ENCODE measurements around the gene ZNF14.
"Not testable (repeated sequence)": the region's sequence is repeated elsewhere in the genome, so short reads cannot be mapped to it uniquely, and the experiment has no call there.

The ZNF14 gene

GRCh38 chr19:19745496-19746285 is 12.8 kb upstream of the ZNF14 start:
- peak overlapping the region; percentile 71 for H2AK5ac ChIP-seq (ENCODE audit: low read depth, low read length)
- H3K9ac ChIP-seq (ENCODE audit: low read depth, low read length, poor library complexity): no peak overlapping the region
- H2BK15ac ChIP-seq (ENCODE audit: low read length): no peak overlapping the region
- no peak overlapping the region for H2BK120ac ChIP-seq (ENCODE audit: low read depth, low read length)
- peaks cover 7 to 8% of the 10 kb centered on the region in 2 donors for H3K9me3 ChIP-seq (replicated peaks in 1 of 2; ENCODE audit: control insufficient read depth in 2 of 2, insufficient read depth in 1 of 2, low read depth in 1 of 2, low read length in 2 of 2)
- H3K18ac ChIP-seq (ENCODE audit: low read length): no peak overlapping the region
- H2BK12ac ChIP-seq (ENCODE audit: low read length): no peak overlapping the region
- no peak for DNase-seq (ENCODE audit: low spot score)
- no peak overlapping the region for H4K91ac ChIP-seq (ENCODE audit: low read depth, low read length, poor library complexity)
- WGBS, 2 donors (ENCODE audit: extremely low coverage in 2 of 2, insufficient read length in 2 of 2, insufficient replicate concordance in 1 of 2): no CpG with 5 or more reads among the region's 17 CpGs
- no peak overlapping the region for H4K8ac ChIP-seq (ENCODE audit: low read depth, low read length)
- H3K79me1 ChIP-seq (ENCODE audit: low read depth, low read length): no peaks in the 10 kb centered on the region
- H3K4me1 ChIP-seq (ENCODE audit: control insufficient read depth in 2 of 2, insufficient read depth in 1 of 2, low read depth in 1 of 2, low read length in 2 of 2): no peaks in the 10 kb centered on the region
- no peaks in the 10 kb centered on the region for H3K36me3 ChIP-seq (replicated peaks in 1 of 2; ENCODE audit: control insufficient read depth in 2 of 2, insufficient read depth in 2 of 2, low read length in 2 of 2)
- no peak overlapping the region for H3K27ac ChIP-seq (replicated peaks; ENCODE audit: low read length)
- no peak overlapping the region for H3K4ac ChIP-seq (ENCODE audit: low read length)
- H3K27me3 ChIP-seq (ENCODE audit: control insufficient read depth in 3 of 3, insufficient read depth in 3 of 3, low read depth in 1 of 3, low read length in 3 of 3): peaks cover 0 to 2% (median 0%) of the 10 kb centered on the region in 3 experiments
- no peak overlapping the region for H3K4me3 ChIP-seq (ENCODE audit: low read length in 2 of 2)
- H3K4me2 ChIP-seq (ENCODE audit: insufficient read depth, low read length, poor library complexity, severe bottlenecking): no peak overlapping the region
- H2AFZ ChIP-seq (ENCODE audit: low read length): no peak overlapping the region
- no peak overlapping the region for H3K23ac ChIP-seq (ENCODE audit: low read depth, low read length, poor library complexity)
- no peak overlapping the region for H3K14ac ChIP-seq (ENCODE audit: low read length)
- no peak overlapping the region for H2BK5ac ChIP-seq (ENCODE audit: low read length)

- no peak overlapping the region for H2BK5ac ChIP-seq (ENCODE audit: low read length)
These were observed 11.7 kb upstream of the ZNF14 start for GRCh38 chr19:19744641-19745040.

GRCh38 chr19:19743921-19744320 is 11.0 kb upstream of the ZNF14 start:
- DNase-seq (ENCODE audit: low spot score); H4K91ac ChIP-seq (ENCODE audit: low read depth, low read length, poor library complexity); H3K14ac ChIP-seq (ENCODE audit: low read length); H3K9ac ChIP-seq (ENCODE audit: low read depth, low read length, poor library complexity); H4K8ac ChIP-seq (ENCODE audit: low read depth, low read length); H2BK15ac ChIP-seq (ENCODE audit: low read length); H3K4me3 ChIP-seq (ENCODE audit: low read length in 2 of 2); H3K4ac ChIP-seq (ENCODE audit: low read length); H3K4me2 ChIP-seq (ENCODE audit: insufficient read depth, low read length, poor library complexity, severe bottlenecking); H2AK5ac ChIP-seq (ENCODE audit: low read depth, low read length); H2BK5ac ChIP-seq (ENCODE audit: low read length); H3K36me3 ChIP-seq (replicated peaks in 1 of 2; ENCODE audit: control insufficient read depth in 2 of 2, insufficient read depth in 2 of 2, low read length in 2 of 2); H3K79me1 ChIP-seq (ENCODE audit: low read depth, low read length); H3K18ac ChIP-seq (ENCODE audit: low read length); H2BK120ac ChIP-seq (ENCODE audit: low read depth, low read length); H2BK12ac ChIP-seq (ENCODE audit: low read length); H3K23ac ChIP-seq (ENCODE audit: low read depth, low read length, poor library complexity); H3K27me3 ChIP-seq (ENCODE audit: control insufficient read depth in 3 of 3, insufficient read depth in 3 of 3, low read depth in 1 of 3, low read length in 3 of 3); H3K4me1 ChIP-seq (ENCODE audit: control insufficient read depth in 2 of 2, insufficient read depth in 1 of 2, low read depth in 1 of 2, low read length in 2 of 2); H3K27ac ChIP-seq (replicated peaks; ENCODE audit: low read length); H2AFZ ChIP-seq (ENCODE audit: low read length): not testable (repeated sequence)
- H3K9me3 ChIP-seq (replicated peaks in 1 of 2; ENCODE audit: control insufficient read depth in 2 of 2, insufficient read depth in 1 of 2, low read depth in 1 of 2, low read length in 2 of 2): peaks cover 8 to 12% of the 10 kb centered on the region in 2 donors
- no CpG with 5 or more reads among the region's 6 CpGs for WGBS, 2 donors (ENCODE audit: extremely low coverage in 2 of 2, insufficient read length in 2 of 2, insufficient replicate concordance in 1 of 2)

More at GRCh38 chr19:19744641-19745040, 11.7 kb upstream of the ZNF14 start:
- H3K9me3 ChIP-seq (replicated peaks in 1 of 2; ENCODE audit: control insufficient read depth in 2 of 2, insufficient read depth in 1 of 2, low read depth in 1 of 2, low read length in 2 of 2): peaks cover 7 to 8% of the 10 kb centered on the region in 2 donors
- no peak overlapping the region for H4K91ac ChIP-seq (ENCODE audit: low read depth, low read length, poor library complexity)
- H3K79me1 ChIP-seq (ENCODE audit: low read depth, low read length): no peaks in the 10 kb centered on the region
- H3K4me1 ChIP-seq (ENCODE audit: control insufficient read depth in 2 of 2, insufficient read depth in 1 of 2, low read depth in 1 of 2, low read length in 2 of 2): no peaks in the 10 kb centered on the region
- DNase-seq (ENCODE audit: low spot score): no peak
- no CpG with 5 or more reads among the region's 17 CpGs for whole genome bisulfite sequencing, 2 donors (ENCODE audit: extremely low coverage in 2 of 2, insufficient read length in 2 of 2, insufficient replicate concordance in 1 of 2)
- H3K18ac ChIP-seq (ENCODE audit: low read length): no peak overlapping the region
- no peak overlapping the region for H3K9ac ChIP-seq (ENCODE audit: low read depth, low read length, poor library complexity)
- no peak overlapping the region for H2AFZ ChIP-seq (ENCODE audit: low read length)
- H3K23ac ChIP-seq (ENCODE audit: low read depth, low read length, poor library complexity): no peak overlapping the region
- no peak overlapping the region for H3K4ac ChIP-seq (ENCODE audit: low read length)
- no peak overlapping the region for H4K8ac ChIP-seq (ENCODE audit: low read depth, low read length)
- H3K36me3 ChIP-seq (replicated peaks in 1 of 2; ENCODE audit: control insufficient read depth in 2 of 2, insufficient read depth in 2 of 2, low read length in 2 of 2): no peaks in the 10 kb centered on the region
- H2BK120ac ChIP-seq (ENCODE audit: low read depth, low read length): no peak overlapping the region
- no peak overlapping the region for H2BK15ac ChIP-seq (ENCODE audit: low read length)
- no peak overlapping the region for H3K14ac ChIP-seq (ENCODE audit: low read length)
- H2AK5ac ChIP-seq (ENCODE audit: low read depth, low read length): no peak overlapping the region
- H3K27ac ChIP-seq (replicated peaks; ENCODE audit: low read length): no peak overlapping the region
- no peak overlapping the region for H2BK12ac ChIP-seq (ENCODE audit: low read length)
- H3K4me3 ChIP-seq (ENCODE audit: low read length in 2 of 2): no peak overlapping the region
- H3K4me2 ChIP-seq (ENCODE audit: insufficient read depth, low read length, poor library complexity, severe bottlenecking): no peak overlapping the region
- H3K27me3 ChIP-seq (ENCODE audit: control insufficient read depth in 3 of 3, insufficient read depth in 3 of 3, low read depth in 1 of 3, low read length in 3 of 3): peaks cover 0 to 2% (median 0%) of the 10 kb centered on the region in 3 experiments

GRCh38 chr19:19743176-19743575 is 10.3 kb upstream of the ZNF14 start:
- H3K27ac ChIP-seq (replicated peaks; ENCODE audit: low read length): no peak overlapping the region
- no peak overlapping the region for H4K8ac ChIP-seq (ENCODE audit: low read depth, low read length)
- H2BK15ac ChIP-seq (ENCODE audit: low read length): no peak overlapping the region
- H3K4me2 ChIP-seq (ENCODE audit: insufficient read depth, low read length, poor library complexity, severe bottlenecking): no peak overlapping the region
- no peak overlapping the region for H2AFZ ChIP-seq (ENCODE audit: low read length)
- no peak overlapping the region for H2BK5ac ChIP-seq (ENCODE audit: low read length)
- DNase-seq (ENCODE audit: low spot score): no peak
- no peak overlapping the region for H3K23ac ChIP-seq (ENCODE audit: low read depth, low read length, poor library complexity)
- H3K9me3 ChIP-seq (replicated peaks in 1 of 2; ENCODE audit: control insufficient read depth in 2 of 2, insufficient read depth in 1 of 2, low read depth in 1 of 2, low read length in 2 of 2): peaks cover 8 to 12% of the 10 kb centered on the region in 2 donors
- H2BK12ac ChIP-seq (ENCODE audit: low read length): no peak overlapping the region
- no peak overlapping the region for H2AK5ac ChIP-seq (ENCODE audit: low read depth, low read length)
- H3K4me3 ChIP-seq (ENCODE audit: low read length in 2 of 2): no peak overlapping the region
- H3K18ac ChIP-seq (ENCODE audit: low read length): no peak overlapping the region
- no peak overlapping the region for H3K9ac ChIP-seq (ENCODE audit: low read depth, low read length, poor library complexity)
- H3K4me1 ChIP-seq (ENCODE audit: control insufficient read depth in 2 of 2, insufficient read depth in 1 of 2, low read depth in 1 of 2, low read length in 2 of 2): no peaks in the 10 kb centered on the region
- WGBS, 2 donors (ENCODE audit: extremely low coverage in 2 of 2, insufficient read length in 2 of 2, insufficient replicate concordance in 1 of 2): no CpG with 5 or more reads among the region's 6 CpGs
- H3K27me3 ChIP-seq (ENCODE audit: control insufficient read depth in 3 of 3, insufficient read depth in 3 of 3, low read depth in 1 of 3, low read length in 3 of 3): peaks cover 0 to under 1% (median 0%) of the 10 kb centered on the region in 3 experiments
- no peak overlapping the region for H3K4ac ChIP-seq (ENCODE audit: low read length)
- H3K79me1 ChIP-seq (ENCODE audit: low read depth, low read length): no peaks in the 10 kb centered on the region
- no peak overlapping the region for H3K14ac ChIP-seq (ENCODE audit: low read length)
- H3K36me3 ChIP-seq (replicated peaks in 1 of 2; ENCODE audit: control insufficient read depth in 2 of 2, insufficient read depth in 2 of 2, low read length in 2 of 2): no peaks in the 10 kb centered on the region
- no peak overlapping the region for H2BK120ac ChIP-seq (ENCODE audit: low read depth, low read length)
- H4K91ac ChIP-seq (ENCODE audit: low read depth, low read length, poor library complexity): no peak overlapping the region

Data from neuronal stem cell (in vitro differentiated cells).